Measurements from ENCODE around the gene MSX1.
A peak's percentile ranks its signal among the peaks of the same experiment; 100 is the strongest.

The MSX1 gene

GRCh38 chr4:4852591-4853362, 6.7 kb upstream of the MSX1 start:
- in situ Hi-C loops (cut with HindIII; ENCODE audit: low sequenced_read_pairs): no loop called here
- peak; percentile 35 for TF ChIP-seq CTCF (IDR thresholded peaks at IDR 0.05; ENCODE audit: low read depth, low read length)
- DNase-seq (ENCODE audit: low read depth, low spot score): peak; percentile 67

DNA sequence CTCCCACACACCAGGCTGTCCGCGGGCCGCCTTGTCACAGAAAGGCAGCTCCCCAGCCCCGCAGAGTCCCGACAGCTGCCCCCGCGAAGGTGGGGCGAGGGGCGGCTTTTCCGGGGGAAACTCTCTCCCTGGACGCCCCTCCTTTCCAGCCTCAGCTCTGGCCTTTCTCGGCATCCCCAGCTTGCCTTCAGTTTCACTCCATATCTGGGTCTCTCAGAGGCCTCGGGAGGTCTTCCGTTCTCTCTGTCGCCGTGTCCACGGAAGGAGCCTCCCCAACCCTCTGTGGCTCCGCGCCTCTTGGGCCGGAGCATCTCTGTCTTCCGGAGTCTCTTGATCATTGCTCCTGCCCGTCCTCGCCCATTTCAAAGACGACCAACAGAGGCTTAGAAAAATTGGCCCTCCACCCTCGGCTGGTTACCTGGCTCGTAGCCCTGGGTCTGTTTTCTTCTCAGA, 6.1 kb upstream of the MSX1 start:
- H3K4me3 ChIP-seq (ENCODE audit: low read depth, low read length): peak overlapping the region; percentile 25
- TF ChIP-seq CTCF (IDR thresholded peaks at IDR 0.05; ENCODE audit: low read depth, low read length): no peak
- no peak for DNase-seq (ENCODE audit: low read depth, low spot score)
- in situ Hi-C loops (cut with HindIII; ENCODE audit: low sequenced_read_pairs): no loop called here

More at GRCh38 chr4:4852591-4853362, 6.7 kb upstream of the MSX1 start:
- peak overlapping the region; percentile 25 for H3K4me3 ChIP-seq (ENCODE audit: low read depth, low read length)

GRCh38 chr4:4853921-4854648, 5.4 kb upstream of the MSX1 start:
- peak overlapping the region; percentile 25 for H3K4me3 ChIP-seq (ENCODE audit: low read depth, low read length)
- no peak for TF ChIP-seq CTCF (IDR thresholded peaks at IDR 0.05; ENCODE audit: low read depth, low read length)
- DNase-seq (ENCODE audit: low read depth, low spot score): no peak
- in situ Hi-C loops (cut with HindIII; ENCODE audit: low sequenced_read_pairs): no loop called here

DNA sequence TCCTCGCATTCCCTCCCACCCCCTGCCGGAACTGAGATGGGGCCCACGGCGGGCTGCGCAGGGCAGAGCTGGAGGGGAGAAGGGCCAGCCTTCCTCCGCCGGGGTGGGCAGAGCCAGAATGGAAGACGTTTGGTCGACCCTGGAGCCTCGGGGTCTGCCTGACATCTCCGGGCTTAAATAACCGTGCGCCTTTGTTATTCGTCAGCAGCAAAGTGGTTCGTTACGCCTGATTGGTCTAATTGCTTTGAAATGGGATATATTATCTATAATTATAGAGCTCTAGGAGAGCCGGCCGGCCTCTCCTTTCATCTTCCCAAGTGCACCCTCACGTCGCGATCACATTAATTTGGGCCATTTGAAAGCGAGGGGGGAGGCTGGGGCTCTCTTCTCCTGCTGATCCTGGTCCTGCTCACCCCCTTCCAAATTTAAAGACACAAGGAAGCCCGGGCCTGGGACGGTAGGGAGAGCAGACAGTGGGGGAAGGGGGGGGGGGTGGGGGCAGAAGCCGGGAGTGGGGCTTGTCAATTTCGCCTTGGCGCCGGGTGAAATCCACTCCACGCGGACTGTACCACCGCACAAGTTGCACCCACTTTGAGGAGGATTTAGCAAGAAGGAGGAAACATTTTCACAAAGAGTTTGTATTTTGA, 4.7 kb upstream of the MSX1 start:
- no peak for DNase-seq (ENCODE audit: low read depth, low spot score)
- in situ Hi-C loops (cut with HindIII; ENCODE audit: low sequenced_read_pairs): no loop called here
- no peak overlapping the region for H3K4me3 ChIP-seq (ENCODE audit: low read depth, low read length)
- no peak for TF ChIP-seq CTCF (IDR thresholded peaks at IDR 0.05; ENCODE audit: low read depth, low read length)

- in situ Hi-C loops (cut with HindIII; ENCODE audit: low sequenced_read_pairs): no loop called here
- peak; percentile 18 for DNase-seq (ENCODE audit: low read depth, low spot score)
- no peak for TF ChIP-seq CTCF (IDR thresholded peaks at IDR 0.05; ENCODE audit: low read depth, low read length)
- no peak overlapping the region for H3K4me3 ChIP-seq (ENCODE audit: low read depth, low read length)
Measured at GRCh38 chr4:4855301-4856070, 4.0 kb upstream of the MSX1 start.
